SK-N-SH (cell line): Measurements from ENCODE around the gene RSU1. TPM values are rescaled to one million over a fixed set of nuclear protein-coding genes. Genes with fewer than 3 reads are reported as not detected.

Experiments
- CTCF ChIA-PET: fragments of 300-600, 350-600 bp; formaldehyde crosslinking; extraction: SDS; loops from one replicate; lab custom pipeline; 2021; lab: Yijun Ruan, JAX
- POLR2A ChIA-PET: fragments of 350-600 bp; sonication (Branson Sonifier 250); formaldehyde crosslinking; extraction: SDS; loops from one replicate; lab custom pipeline; 2020; ENCODE audit warnings: antibody characterized with exemption, inconsistent platforms; lab: Yijun Ruan, JAX
- DNase-seq: peaks from one replicate; pipeline ENCODE4 v3.0.0; 2012
- H2AFZ ChIP-seq: fragments of 200-600 bp; sonication (generic); 2 replicates; pipeline ENCODE4 v1.8.1; 2016; ENCODE audit warnings: antibody characterized with exemption, mild to moderate bottlenecking, low read depth
- H3F3A ChIP-seq: fragments of 200-600 bp; sonication (generic); replicated peaks from 2 replicates; pipeline ENCODE3; 2016; ENCODE audit warnings: antibody characterized with exemption, mild to moderate bottlenecking; ENCODE audit not compliant: insufficient read depth
- H3K27ac ChIP-seq, 2 experiments: fragments of 200-500 bp in 1 of 2; fragments of 200-600 bp in 1 of 2; sonication (Bioruptor generic) in 1 of 2; sonication (generic), shearing (Covaris generic) in 1 of 2; 2 replicates each; pipeline versions ENCODE4 v1.5.1 to v1.6.1; 2014 to 2016; ENCODE audit warnings: low read depth in 2 of 2, inconsistent platforms in 1 of 2, low read length in 1 of 2, mild to moderate bottlenecking in 1 of 2, mixed read lengths in 1 of 2
- H3K27me3 ChIP-seq: fragments of 200-600 bp; sonication (generic), shearing (Covaris generic); 2 replicates; pipeline ENCODE4 v1.6.1; 2016; ENCODE audit warnings: mixed run types; ENCODE audit not compliant: insufficient read depth
- H3K36me3 ChIP-seq, 2 experiments: fragments of 200-500 bp in 1 of 2; fragments of 200-600 bp in 1 of 2; sonication (Bioruptor generic) in 1 of 2; sonication (generic) in 1 of 2; replicated peaks in 1 of 2; 2 replicates each; pipeline versions ENCODE3 to v1.5.1; 2014 to 2016; ENCODE audit warnings: low read length in 1 of 2, mild to moderate bottlenecking in 1 of 2; ENCODE audit not compliant: insufficient read depth in 2 of 2, control insufficient read depth in 1 of 2
- H3K4me1 ChIP-seq, 2 experiments: fragments of 200-500 bp in 1 of 2; fragments of 200-600 bp in 1 of 2; sonication (Bioruptor generic) in 1 of 2; sonication (generic), shearing (Covaris generic) in 1 of 2; 2 replicates each; pipeline versions ENCODE4 v1.5.1 to v1.6.1; 2014 to 2016; ENCODE audit warnings: low read depth in 1 of 2, low read length in 1 of 2, mixed run types in 1 of 2; ENCODE audit not compliant: insufficient read depth in 2 of 2, control insufficient read depth in 1 of 2
- H3K4me2 ChIP-seq: fragments of 200-600 bp; sonication (generic), shearing (Covaris generic); 2 replicates; pipeline ENCODE4 v1.6.1; 2017; ENCODE audit warnings: mixed run types
- H3K4me3 ChIP-seq, 2 experiments: fragments of 200-500 bp in 1 of 2; fragments of 200-600 bp in 1 of 2; sonication (Bioruptor generic) in 1 of 2; sonication (generic), shearing (Covaris generic) in 1 of 2; 2 replicates each; pipeline versions ENCODE4 v1.5.1 to v1.8.1; 2014 to 2016; ENCODE audit warnings: low read depth in 2 of 2, inconsistent platforms in 1 of 2, low read length in 1 of 2, mild to moderate bottlenecking in 1 of 2, mixed read lengths in 1 of 2, moderate library complexity in 1 of 2
- H3K79me2 ChIP-seq: fragments of 200-600 bp; sonication (generic); 2 replicates; pipeline ENCODE4 v1.8.1; 2017; ENCODE audit warnings: mild to moderate bottlenecking; ENCODE audit not compliant: insufficient read depth
- H3K9ac ChIP-seq: fragments of 200-600 bp; sonication (generic); 2 replicates; pipeline ENCODE4 v1.6.1; 2017; ENCODE audit warnings: mixed run types
- H3K9me2 ChIP-seq: fragments of 200-600 bp; sonication (generic); 2 replicates; pipeline ENCODE4 v1.6.1; 2017; ENCODE audit warnings: mixed run types
- H3K9me3 ChIP-seq: fragments of 200-600 bp; sonication (generic); 2 replicates; pipeline ENCODE4 v1.6.1; 2017; ENCODE audit warnings: mixed run types, mild to moderate bottlenecking, moderate library complexity
- H4K20me1 ChIP-seq: fragments of 200-600 bp; sonication (generic); 2 replicates; pipeline ENCODE4 v1.6.1; 2017; ENCODE audit warnings: mild to moderate bottlenecking, mixed run types; ENCODE audit not compliant: insufficient read depth
- CHD2 ChIP-seq: fragments of 150-350 bp; IDR thresholded peaks from 2 replicates; pipeline ENCODE4 v1.6.1; 2018; ENCODE audit warnings: low read length; ENCODE audit not compliant: partially characterized antibody
- CTCF ChIP-seq: fragments of 200-600 bp; sonication (generic); IDR thresholded peaks from 2 replicates; pipeline ENCODE4 v1.6.1; 2017; ENCODE audit warnings: antibody characterized with exemption, mild to moderate bottlenecking, moderate library complexity
- EP300 ChIP-seq, 2 experiments: IDR thresholded peaks; 2 replicates each; pipeline versions ENCODE4 v1.4.0 to v1.6.1; 2012; ENCODE audit warnings: borderline replicate concordance in 1 of 2, low read depth in 1 of 2, low read length in 1 of 2
- EZH2phosphoT487 ChIP-seq: fragments of 200-600 bp; sonication (generic); IDR thresholded peaks from 2 replicates; pipeline ENCODE4 v1.6.1; 2017; ENCODE audit warnings: low read depth, mixed run types, mild to moderate bottlenecking, antibody characterized with exemption, moderate library complexity, borderline replicate concordance
- FOXM1 ChIP-seq: IDR thresholded peaks from 2 replicates; pipeline ENCODE4 v1.4.0; 2012; ENCODE audit warnings: low read depth, mild to moderate bottlenecking
- GATA2 ChIP-seq: sonication (generic); formaldehyde crosslinking; IDR thresholded peaks from 2 replicates; pipeline ENCODE4 v1.5.0; 2020; ENCODE audit warnings: mild to moderate bottlenecking, missing genetic modification reagents
- IRF3 ChIP-seq: fragments of 150-350 bp; IDR thresholded peaks from 2 replicates; pipeline ENCODE4 v1.6.1; 2016; ENCODE audit warnings: mild to moderate bottlenecking, low read depth, low read length
- JUND ChIP-seq: IDR thresholded peaks from 2 replicates; pipeline ENCODE4 v1.4.0; 2012
- MEF2A ChIP-seq: IDR thresholded peaks from 2 replicates; pipeline ENCODE4 v1.4.0; 2012; ENCODE audit warnings: low read depth, borderline replicate concordance
- NFIC ChIP-seq: IDR thresholded peaks from 2 replicates; pipeline ENCODE4 v1.4.0; 2012; ENCODE audit warnings: borderline replicate concordance
- NRF1 ChIP-seq: IDR thresholded peaks from 2 replicates; pipeline ENCODE4 v1.6.1; 2012; ENCODE audit warnings: low read depth, mild to moderate bottlenecking, low read length
- POLR2AphosphoS5 ChIP-seq: IDR thresholded peaks from 2 replicates; pipeline ENCODE4 v1.6.1; 2012; ENCODE audit warnings: low read depth, low read length
- RAD21 ChIP-seq: IDR thresholded peaks from 2 replicates; pipeline ENCODE4 v1.6.1; 2012; ENCODE audit warnings: mild to moderate bottlenecking, low read length
- RCOR1 ChIP-seq: fragments of 150-350 bp; IDR thresholded peaks from 2 replicates; pipeline ENCODE4 v1.6.1; 2017; ENCODE audit warnings: antibody characterized with exemption, low read length
- SMC3 ChIP-seq: IDR thresholded peaks from 2 replicates; pipeline ENCODE4 v1.6.1; 2012; ENCODE audit warnings: low read depth, low read length, improper control_type of control experiment
- TAF1 ChIP-seq: IDR thresholded peaks from 2 replicates; pipeline ENCODE4 v1.6.1; 2012; ENCODE audit warnings: low read depth, mild to moderate bottlenecking, low read length, moderate library complexity, borderline replicate concordance
- TCF12 ChIP-seq: IDR thresholded peaks from 2 replicates; pipeline ENCODE4 v1.4.0; 2012
- USF1 ChIP-seq: IDR thresholded peaks from 2 replicates; pipeline ENCODE4 v1.4.0; 2012; ENCODE audit warnings: low read depth, borderline replicate concordance
- USF2 ChIP-seq: fragments of 150-350 bp; IDR thresholded peaks from 2 replicates; pipeline ENCODE4 v1.6.1; 2017; ENCODE audit warnings: antibody characterized with exemption, low read length, low read depth, borderline replicate concordance
- YY1 ChIP-seq: IDR thresholded peaks from 2 replicates; pipeline ENCODE4 v1.4.0; 2012; ENCODE audit warnings: low read depth, mild to moderate bottlenecking
- WGBS: methylation state at CpG from one replicate; pipeline ENCODE4 v1.1.6; 2017; ENCODE audit warnings: low lambda C conversion rate; 5-methylcytosine and 5-hydroxymethylcytosine counted together
- polyA plus RNA-seq, 3 experiments: library from polyadenylated mRNA; depleted of rRNA; stranded (reverse); fragments of >200 nt; gene quantifications; 2 replicates each; pipeline ENCODE4 v1.2.3, GENCODE V29; 2012
- TF ChIP-seq, protein P1 (sequence below): IDR thresholded peaks from 2 replicates; pipeline ENCODE4 v1.4.0; 2012; ENCODE audit warnings: low read depth

Gene RSU1
- polyA plus RNA-seq, 1 of the 3 experiments (the other 2 are of a cell fraction) = 59.8 TPM

- TF ChIP-seq NFIC (no peak), CHD2 (peak; percentile 64), SMC3 (no peak), GATA2 (CRISPR knock-in tag) (no peak), TAF1 (peak; percentile 68), USF2 (no peak), NRF1 (peak; percentile 79), MEF2A (no peak), EP300 (IDR thresholded peaks at IDR 0.05; ENCODE audit: borderline replicate concordance in 1 of 2, low read depth in 1 of 2, low read length in 1 of 2) (no peak), RCOR1 (no peak), POLR2AphosphoS5 (peak; percentile 61; the same call in 1 of the 2 replicates), TCF12 (peak; percentile 54)
- TF ChIP-seq, protein P1, sequence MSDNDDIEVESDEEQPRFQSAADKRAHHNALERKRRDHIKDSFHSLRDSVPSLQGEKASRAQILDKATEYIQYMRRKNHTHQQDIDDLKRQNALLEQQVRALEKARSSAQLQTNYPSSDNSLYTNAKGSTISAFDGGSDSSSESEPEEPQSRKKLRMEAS = peak; percentile 44
Measured at GRCh38 chr10:16817125-16818019, at the start of gene RSU1 (continued).

GRCh38 chr10:16866541-16867275 lies 49.5 kb upstream of the RSU1 start:
- CTCF ChIA-PET = interaction anchor here (1.0 to 2.6 kb wide), 6 partner anchors 10 to 364 kb away, joined by 3 to 16 read pairs (median 4); no protein-coding TSS in a partner anchor
- peak overlapping the region; percentile 3 to 15; a peak in 3 of 4 replicates for H3K4me3 ChIP-seq
- TF ChIP-seq USF1 (no peak), JUND (peak; percentile 35; the same call in 1 of the 2 replicates), FOXM1 (peak; percentile 64; the same call in 1 of the 2 replicates), SMC3 (no peak), IRF3 (no peak), YY1 (no peak), MEF2A (no peak), EZH2phosphoT487 (no peak), TCF12 (peak; percentile 71), RAD21 (peak; percentile 16; the same call in 1 of the 2 replicates), GATA2 (CRISPR knock-in tag) (peak; percentile 95), TAF1 (no peak), POLR2AphosphoS5 (no peak; the same call in 1 of the 2 replicates), CTCF (no peak)

More at GRCh38 chr10:16866541-16867275, 49.5 kb upstream of the RSU1 start:
- Histone ChIP-seq H2AFZ (peak overlapping the region; percentile 31; the same call in 1 of the 2 replicates), H3K79me2 (no peaks in the 10 kb centered on the region), H3F3A (peaks cover 28% of the 10 kb centered on the region), H3K4me1 (peaks cover 29 to 30% of the 10 kb centered on the region in 2 experiments; a peak in 3 of 4 replicates), H3K27ac (peak overlapping the region; percentile 96 to 97), H3K9me3 (no peaks in the 10 kb centered on the region), H3K36me3 (no peaks in the 10 kb centered on the region), H4K20me1 (no peaks in the 10 kb centered on the region), H3K9ac (peak overlapping the region; percentile 70), H3K9me2 (no peaks in the 10 kb centered on the region), H3K4me2 (peak overlapping the region; percentile 64), H3K27me3 (no peaks in the 10 kb centered on the region)
- POLR2A ChIA-PET = interaction anchor here (1.0 kb wide), 1 partner anchor 363 kb away, joined by 5 read pairs; no protein-coding TSS in a partner anchor
- peak; percentile 47 for DNase-seq
- WGBS = 18% methylated on average over 7 of the region's 7 CpGs
